Measurements from ENCODE around the gene ISG15. TPM values are rescaled to one million over a fixed set of nuclear protein-coding genes. Genes with fewer than 3 reads are reported as not detected.
"Not testable (repeated sequence)": the region's sequence is repeated elsewhere in the genome, so short reads cannot be mapped to it uniquely, and the experiment has no call there.

The ISG15 gene
- polyA plus RNA-seq, 1 donor, result 26.0 TPM

- Histone ChIP-seq H3K9me3 (ENCODE audit: control insufficient read depth, low read depth, low read length) (peaks cover 18% of the 10 kb centered on the region), H3K27ac (ENCODE audit: low read length) (no peak overlapping the region), H3K4me1 (ENCODE audit: control insufficient read depth, insufficient read depth, low read length) (peaks cover 15% of the 10 kb centered on the region), H3K36me3 (ENCODE audit: control insufficient read depth, insufficient read depth, low read length) (peaks cover 49% of the 10 kb centered on the region), H3K27me3 (ENCODE audit: control insufficient read depth, insufficient read depth, low read length) (peaks cover 22% of the 10 kb centered on the region), H3K4me3 (ENCODE audit: low read length) (no peak overlapping the region)
- WGBS (ENCODE audit: insufficient coverage, low lambda C conversion rate), result no CpG with 5 or more reads among the region's 23 CpGs
- DNase-seq, result no peak
Observed at GRCh38 chr1:1054971-1055370, 41.7 kb downstream of the ISG15 start.

GRCh38 chr1:1055841-1056736, 42.8 kb downstream of the ISG15 start:
- H3K36me3 ChIP-seq (ENCODE audit: control insufficient read depth, insufficient read depth, low read length), result peaks cover 38% of the 10 kb centered on the region
- peaks cover 33% of the 10 kb centered on the region for H3K27me3 ChIP-seq (ENCODE audit: control insufficient read depth, insufficient read depth, low read length)
- no peak overlapping the region for H3K27ac ChIP-seq (ENCODE audit: low read length)
- WGBS (ENCODE audit: insufficient coverage, low lambda C conversion rate), result no CpG with 5 or more reads among the region's 50 CpGs
- no peak overlapping the region for H3K4me3 ChIP-seq (ENCODE audit: low read length)
- no peak for DNase-seq
- peaks cover 24% of the 10 kb centered on the region for H3K9me3 ChIP-seq (ENCODE audit: control insufficient read depth, low read depth, low read length)
- peaks cover 15% of the 10 kb centered on the region for H3K4me1 ChIP-seq (ENCODE audit: control insufficient read depth, insufficient read depth, low read length)

GRCh38 chr1:1057769-1058087, 44.4 kb downstream of the ISG15 start:
- peaks cover 49% of the 10 kb centered on the region for H3K27me3 ChIP-seq (ENCODE audit: control insufficient read depth, insufficient read depth, low read length)
- no CpG with 5 or more reads among the region's 15 CpGs for WGBS (ENCODE audit: insufficient coverage, low lambda C conversion rate)

GRCh38 chr1:1058088-1058905, 45.0 kb downstream of the ISG15 start:
- Histone ChIP-seq H3K9me3 (ENCODE audit: control insufficient read depth, low read depth, low read length) (peaks cover 19% of the 10 kb centered on the region), H3K27ac (ENCODE audit: low read length) (no peak overlapping the region), H3K4me3 (ENCODE audit: low read length) (no peak overlapping the region), H3K27me3 (ENCODE audit: control insufficient read depth, insufficient read depth, low read length) (peaks cover 54% of the 10 kb centered on the region), H3K36me3 (ENCODE audit: control insufficient read depth, insufficient read depth, low read length) (peaks cover 20% of the 10 kb centered on the region), H3K4me1 (ENCODE audit: control insufficient read depth, insufficient read depth, low read length) (peaks cover 18% of the 10 kb centered on the region)
- no peak for DNase-seq
- WGBS (ENCODE audit: insufficient coverage, low lambda C conversion rate), result no CpG with 5 or more reads among the region's 24 CpGs

More at GRCh38 chr1:1057769-1058087, 44.4 kb downstream of the ISG15 start:
- Histone ChIP-seq H3K4me1 (ENCODE audit: control insufficient read depth, insufficient read depth, low read length) (peaks cover 18% of the 10 kb centered on the region), H3K9me3 (ENCODE audit: control insufficient read depth, low read depth, low read length) (peaks cover 19% of the 10 kb centered on the region), H3K36me3 (ENCODE audit: control insufficient read depth, insufficient read depth, low read length) (peaks cover 25% of the 10 kb centered on the region)
- not testable (repeated sequence) for H3K27ac ChIP-seq (ENCODE audit: low read length); H3K4me3 ChIP-seq (ENCODE audit: low read length); DNase-seq

GRCh38 chr1:1058921-1059493, 45.7 kb downstream of the ISG15 start:
- Histone ChIP-seq H3K36me3 (ENCODE audit: control insufficient read depth, insufficient read depth, low read length) (peaks cover 13% of the 10 kb centered on the region), H3K27me3 (ENCODE audit: control insufficient read depth, insufficient read depth, low read length) (peaks cover 61% of the 10 kb centered on the region), H3K27ac (ENCODE audit: low read length) (no peak overlapping the region), H3K4me3 (ENCODE audit: low read length) (no peak overlapping the region), H3K4me1 (ENCODE audit: control insufficient read depth, insufficient read depth, low read length) (peaks cover 22% of the 10 kb centered on the region), H3K9me3 (ENCODE audit: control insufficient read depth, low read depth, low read length) (peaks cover 19% of the 10 kb centered on the region)
- WGBS (ENCODE audit: insufficient coverage, low lambda C conversion rate), result 0% methylated on average over 1 of the region's 48 CpGs
- no peak for DNase-seq

- Histone ChIP-seq H3K36me3 (ENCODE audit: control insufficient read depth, insufficient read depth, low read length) (peaks cover 7% of the 10 kb centered on the region), H3K27me3 (ENCODE audit: control insufficient read depth, insufficient read depth, low read length) (peaks cover 67% of the 10 kb centered on the region), H3K27ac (ENCODE audit: low read length) (no peak overlapping the region), H3K4me3 (ENCODE audit: low read length) (peak overlapping the region; percentile 28), H3K4me1 (ENCODE audit: control insufficient read depth, insufficient read depth, low read length) (peaks cover 27% of the 10 kb centered on the region), H3K9me3 (ENCODE audit: control insufficient read depth, low read depth, low read length) (peaks cover 18% of the 10 kb centered on the region)
- peak; percentile 72 to 79 for DNase-seq
- WGBS (ENCODE audit: insufficient coverage, low lambda C conversion rate), result no CpG with 5 or more reads among the region's 69 CpGs
Observed at GRCh38 chr1:1059494-1060280, 46.4 kb downstream of the ISG15 start.

GRCh38 chr1:1060281-1061000, 47.1 kb downstream of the ISG15 start:
- no peak for DNase-seq
- Histone ChIP-seq H3K27ac (ENCODE audit: low read length) (no peak overlapping the region), H3K4me3 (ENCODE audit: low read length) (no peak overlapping the region), H3K9me3 (ENCODE audit: control insufficient read depth, low read depth, low read length) (peaks cover 14% of the 10 kb centered on the region), H3K4me1 (ENCODE audit: control insufficient read depth, insufficient read depth, low read length) (peaks cover 30% of the 10 kb centered on the region), H3K36me3 (ENCODE audit: control insufficient read depth, insufficient read depth, low read length) (peaks cover 1% of the 10 kb centered on the region), H3K27me3 (ENCODE audit: control insufficient read depth, insufficient read depth, low read length) (peaks cover 70% of the 10 kb centered on the region)
- no CpG with 5 or more reads among the region's 38 CpGs for WGBS (ENCODE audit: insufficient coverage, low lambda C conversion rate)

GRCh38 chr1:1061682-1062345, 48.5 kb downstream of the ISG15 start:
- no peak for DNase-seq
- H3K27ac ChIP-seq (ENCODE audit: low read length), result no peak overlapping the region
- peaks cover 14% of the 10 kb centered on the region for H3K9me3 ChIP-seq (ENCODE audit: control insufficient read depth, low read depth, low read length)
- peaks cover 78% of the 10 kb centered on the region for H3K27me3 ChIP-seq (ENCODE audit: control insufficient read depth, insufficient read depth, low read length)
- peaks cover 32% of the 10 kb centered on the region for H3K4me1 ChIP-seq (ENCODE audit: control insufficient read depth, insufficient read depth, low read length)
- no peaks in the 10 kb centered on the region for H3K36me3 ChIP-seq (ENCODE audit: control insufficient read depth, insufficient read depth, low read length)
- no peak overlapping the region for H3K4me3 ChIP-seq (ENCODE audit: low read length)
- WGBS (ENCODE audit: insufficient coverage, low lambda C conversion rate), result no CpG with 5 or more reads among the region's 18 CpGs
